Choroid plexus epithelial cell (primary cell): ENCODE data around the gene RIBC1.
"Not testable (repeated sequence)": the region's sequence is repeated elsewhere in the genome, so short reads cannot be mapped to it uniquely, and the experiment has no call there.

Source experiments
- DNase-seq: peaks from one replicate; pipeline ENCODE4 v3.0.0-alpha.2; 2010; ENCODE audit warnings: low read depth
- H3K4me3 ChIP-seq: 2 replicates; pipeline ENCODE4 v1.5.1; 2011; ENCODE audit warnings: low read depth, mild to moderate bottlenecking, control low read depth, low read length, moderate library complexity
- CTCF ChIP-seq: conservative IDR thresholded peaks from 2 replicates; pipeline ENCODE4 v1.5.1; 2011; ENCODE audit warnings: low read depth, mild to moderate bottlenecking, control low read depth, inconsistent platforms, low read length, moderate library complexity

RIBC1 gene

GRCh38 chrX:53379747-53380146 lies 42.9 kb upstream of the RIBC1 start:
- TF ChIP-seq CTCF, result no peak
- no peak overlapping the region for H3K4me3 ChIP-seq
- no peak for DNase-seq

GRCh38 chrX:53383376-53384076 lies 39.1 kb upstream of the RIBC1 start:
- no peak overlapping the region for H3K4me3 ChIP-seq
- TF ChIP-seq CTCF, result no peak
- DNase-seq, result peak; percentile 4

- TF ChIP-seq CTCF, result peak; percentile 10
- no peak for DNase-seq
- H3K4me3 ChIP-seq, result no peak overlapping the region
Measured at GRCh38 chrX:53395605-53396298, 26.9 kb upstream of the RIBC1 start.

GRCh38 chrX:53398216-53398615 lies 24.5 kb upstream of the RIBC1 start:
- DNase-seq, result no peak
- H3K4me3 ChIP-seq, result no peak overlapping the region
- TF ChIP-seq CTCF, result no peak

GRCh38 chrX:53403535-53403934 lies 19.1 kb upstream of the RIBC1 start:
- H3K4me3 ChIP-seq, result no peak overlapping the region
- DNase-seq, result no peak
- no peak for TF ChIP-seq CTCF

- no peak for DNase-seq
- no peak overlapping the region for H3K4me3 ChIP-seq
- no peak for TF ChIP-seq CTCF
Measured at GRCh38 chrX:53412446-53412845, 10.2 kb upstream of the RIBC1 start.

GRCh38 chrX:53420351-53420750 lies 2.3 kb upstream of the RIBC1 start:
- DNase-seq, H3K4me3 ChIP-seq: not testable (repeated sequence)
